Cardiac fibroblast (primary cell): ENCODE data around the gene RHBDD1.

Experiments
- DNase-seq, 2 donors: peaks; one replicate each; pipeline versions ENCODE4 v3.0.0 to v3.0.0-alpha.2; 2010; ENCODE audit warnings: low read depth in 2 of 2
- H3K4me3 ChIP-seq, 2 donors: replicated peaks in 1 of 2; 1 replicate in 1 of 2; 2 replicates in 1 of 2; pipeline ENCODE4 v1.5.1; 2011; ENCODE audit warnings: low read depth in 2 of 2, low read length in 2 of 2, mild to moderate bottlenecking in 2 of 2, moderate library complexity in 1 of 2
- CTCF ChIP-seq: IDR thresholded peaks from one replicate; pipeline ENCODE4 v1.5.1; 2011; ENCODE audit warnings: low read depth, mild to moderate bottlenecking, low read length, inconsistent platforms

Gene RHBDD1

GRCh38 chr2:226898121-226898520 is 62.3 kb downstream of the RHBDD1 start:
- no peak overlapping the region for H3K4me3 ChIP-seq
- TF ChIP-seq CTCF = no peak
- DNase-seq = peak in 1 of 2 donors; percentile 32

GRCh38 chr2:226898897-226899296 is 63.0 kb downstream of the RHBDD1 start:
- no peak for TF ChIP-seq CTCF
- no peak for DNase-seq
- no peak overlapping the region for H3K4me3 ChIP-seq

- no peak for TF ChIP-seq CTCF
- no peak overlapping the region for H3K4me3 ChIP-seq
- DNase-seq = peak; percentile 22 to 39
Measured at GRCh38 chr2:226902041-226902966, 66.5 kb downstream of the RHBDD1 start.

- no peak for TF ChIP-seq CTCF
- H3K4me3 ChIP-seq = no peak overlapping the region
- DNase-seq = peak; percentile 74 to 91
Measured at GRCh38 chr2:226903179-226903578, 67.3 kb downstream of the RHBDD1 start.

- H3K4me3 ChIP-seq = no peak overlapping the region
- no peak for TF ChIP-seq CTCF
- DNase-seq = no peak
Measured at GRCh38 chr2:226904592-226904991, 68.7 kb downstream of the RHBDD1 start.

GRCh38 chr2:226905718-226906117 is 69.9 kb downstream of the RHBDD1 start:
- no peak for TF ChIP-seq CTCF
- no peak overlapping the region for H3K4me3 ChIP-seq
- no peak for DNase-seq
